HepG2 (cell line): Measurements from ENCODE around the gene SEZ6L. TPM values are rescaled to one million over a fixed set of nuclear protein-coding genes. Genes with fewer than 3 reads are reported as not detected.

Experiments
- ATAC-seq: fragments of 200-7000 bp; cut with Tn5 transposase; 3 replicates; pipeline ENCODE4 v1.9.1; 2020; ENCODE audit warnings: mild to moderate bottlenecking, moderate library complexity
- BruUV-seq: library from RNA; stranded (reverse); fragments of 400-500 nt; replicated peaks from 2 replicates; lab custom pipeline; 2021; lab: Mats Ljungman, UMichigan
- CTCF ChIA-PET: fragments of 300-600 bp; formaldehyde crosslinking; extraction: SDS; loops from one replicate; lab custom pipeline; 2021; ENCODE audit warnings: low total read pairs, inconsistent platforms, low intra/inter-chr PET ratio; lab: Yijun Ruan, JAX
- POLR2A ChIA-PET: fragments of 350-600 bp; sonication (Branson Sonifier 250); formaldehyde crosslinking; loops from one replicate; lab custom pipeline; 2020; ENCODE audit warnings: antibody characterized with exemption, inconsistent platforms; lab: Yijun Ruan, JAX
- DNase-seq: peaks from one replicate; pipeline ENCODE4 v3.0.0-alpha.2; 2015; ENCODE audit warnings: low spot score
- FAIRE-seq: peaks from 3 replicates; lab custom pipeline; 2011; peaks lifted over from hg19 to GRCh38; lab: Jason Lieb, UNC
- H2AFZ ChIP-seq: one replicate; pipeline ENCODE4 v1.6.1; 2011; ENCODE audit warnings: low read length, inconsistent platforms
- H3K27ac ChIP-seq: fragments of 300-600 bp; 3 replicates; pipeline ENCODE4 v1.8.0; 2011; ENCODE audit warnings: mixed run types, mild to moderate bottlenecking, mixed read lengths, low read length, inconsistent platforms; ENCODE audit not compliant: insufficient read depth; ENCODE audit errors: extremely low read length
- H3K27me3 ChIP-seq, 2 experiments: fragments of 200-600 bp in 1 of 2; 2 replicates in 1 of 2; 3 replicates in 1 of 2; pipeline versions ENCODE4 v1.6.0 to v1.8.0; 2011; ENCODE audit warnings: low read length in 2 of 2, mild to moderate bottlenecking in 2 of 2, moderate library complexity in 2 of 2, inconsistent platforms in 1 of 2; ENCODE audit not compliant: insufficient read depth in 2 of 2, control insufficient read depth in 1 of 2
- H3K36me3 ChIP-seq, 2 experiments: fragments of 200-600 bp in 1 of 2; replicated peaks in 1 of 2; 2 replicates in 1 of 2; 3 replicates in 1 of 2; pipeline versions ENCODE4 v1.5.1 to v1.8.0; 2011; ENCODE audit warnings: low read length in 2 of 2, inconsistent platforms in 1 of 2; ENCODE audit not compliant: insufficient read depth in 2 of 2, control insufficient read depth in 1 of 2
- H3K4me1 ChIP-seq: 2 replicates; pipeline ENCODE4 v1.5.1; 2012; ENCODE audit warnings: low read length, inconsistent platforms; ENCODE audit not compliant: insufficient read depth
- H3K4me2 ChIP-seq: 2 replicates; pipeline ENCODE4 v1.6.0; 2011; ENCODE audit warnings: low read depth, low read length, inconsistent platforms
- H3K4me3 ChIP-seq, 3 experiments: fragments of 200-600 bp in 1 of 3; sonication (generic), shearing (Covaris generic) in 1 of 3; replicated peaks in 1 of 3; 2 replicates each; pipeline ENCODE4 v1.5.1; 2011 to 2016; ENCODE audit warnings: low read length in 3 of 3, inconsistent platforms in 2 of 3, low read depth in 2 of 3, mild to moderate bottlenecking in 2 of 3, control low read depth in 1 of 3, mixed read lengths in 1 of 3; ENCODE audit not compliant: insufficient read depth in 1 of 3
- H3K79me2 ChIP-seq: one replicate; pipeline ENCODE4 v1.6.1; 2011; ENCODE audit warnings: low read length, inconsistent platforms; ENCODE audit not compliant: insufficient read depth
- H3K9ac ChIP-seq: 2 replicates; pipeline ENCODE4 v1.6.0; 2011; ENCODE audit warnings: mild to moderate bottlenecking, low read depth, low read length, inconsistent platforms; ENCODE audit not compliant: insufficient read depth
- H3K9me3 ChIP-seq: 2 replicates; pipeline ENCODE4 v1.5.1; 2012; ENCODE audit warnings: mild to moderate bottlenecking, low read length
- H4K20me1 ChIP-seq: 2 replicates; pipeline ENCODE4 v1.6.0; 2011; ENCODE audit warnings: inconsistent platforms, mild to moderate bottlenecking, low read length, moderate library complexity; ENCODE audit not compliant: insufficient read depth
- GLI4 ChIP-seq: sonication (generic); formaldehyde crosslinking; IDR thresholded peaks from 2 replicates; pipeline ENCODE4 v1.5.1; 2020; ENCODE audit warnings: missing genetic modification reagents, mild to moderate bottlenecking, moderate library complexity, borderline replicate concordance
- GMEB2 ChIP-seq: IDR thresholded peaks from 2 replicates; pipeline ENCODE4 v1.6.1; 2016; ENCODE audit warnings: missing biosample characterization, missing genetic modification reagents, low read depth
- HNRNPH1 ChIP-seq: fragments of 200-400 bp; formaldehyde crosslinking; optimal IDR thresholded peaks from 2 replicates; pipeline ENCODE3; 2017; ENCODE audit warnings: mild to moderate bottlenecking, low read depth, low read length
- HOMEZ ChIP-seq: IDR thresholded peaks from 2 replicates; pipeline ENCODE4 v1.6.1; 2016; ENCODE audit warnings: low read depth
- NRL ChIP-seq: sonication (generic); formaldehyde crosslinking; IDR thresholded peaks from 2 replicates; pipeline ENCODE4 v1.5.0; 2020; ENCODE audit warnings: missing genetic modification reagents, mild to moderate bottlenecking, moderate library complexity, borderline replicate concordance
- PAXIP1 ChIP-seq: sonication (generic); formaldehyde crosslinking; conservative IDR thresholded peaks from 2 replicates; pipeline ENCODE4 v1.4.0; 2020; ENCODE audit warnings: mild to moderate bottlenecking, missing genetic modification reagents, moderate library complexity
- TMF1 ChIP-seq: sonication (generic); formaldehyde crosslinking; IDR thresholded peaks from 2 replicates; pipeline ENCODE4 v1.8.1; 2022; ENCODE audit warnings: low read depth, missing genetic modification reagents
- ZFP36L1 ChIP-seq: sonication (generic); formaldehyde crosslinking; IDR thresholded peaks from 2 replicates; pipeline ENCODE4 v1.8.0; 2022; ENCODE audit warnings: mild to moderate bottlenecking, missing genetic modification reagents, moderate library complexity
- WGBS: methylation state at CpG from one replicate; pipeline ENCODE4 v1.1.6; 2017; ENCODE audit warnings: low lambda C conversion rate; 5-methylcytosine and 5-hydroxymethylcytosine counted together
- in situ Hi-C: cut with HindIII; loops from 2 replicates; pipeline ENCODE4 v1.10.0; 2017; ENCODE audit warnings: low pct_unique_long_range_greater_than_20kb; ENCODE audit not compliant: extremely low pct_ligation_motif_present
- intact Hi-C: fragments of 100-400 bp; cut with micrococcal nuclease; formaldehyde crosslinking; loops from one replicate; pipeline ENCODE4 v1.10.0; 2022; ENCODE audit not compliant: unreplicated experiment
- polyA plus RNA-seq, 8 experiments: library from polyadenylated mRNA; depleted of rRNA in 3 of 8; stranded (reverse) in 7 of 8; unstranded in 1 of 8; fragments of >200 nt; fragmentation: Illumina TruSeq in 4 of 8; extraction: Trizol in 4 of 8; gene quantifications; 2 replicates each; pipeline versions ENCODE4 v1.2.1 to v1.2.3, GENCODE V29; 2011 to 2016; ENCODE audit warnings: low read depth in 4 of 8, missing spikeins in 1 of 8, mixed read lengths in 1 of 8; ENCODE audit not compliant: insufficient read depth in 1 of 8
- total RNA-seq, 5 experiments: library from RNA; depleted of rRNA; stranded (reverse); fragments of >200 nt; fragmentation: Illumina TruSeq; extraction: Trizol; gene quantifications; 2 replicates each; pipeline ENCODE4 v1.2.3, GENCODE V29; 2016; ENCODE audit warnings: low read depth in 1 of 5

The SEZ6L gene
- total and polyA plus RNA-seq, 2 of the 13 experiments (the other 11 are each of a cell fraction or from before 2014, with no cell fraction given) = not detected

- Histone ChIP-seq H3K4me3 (no peak overlapping the region), H2AFZ (no peak overlapping the region), H3K9ac (no peak overlapping the region), H3K9me3 (no peaks in the 10 kb centered on the region), H3K79me2 (no peaks in the 10 kb centered on the region), H3K27me3 (peaks cover 2 to 31% of the 10 kb centered on the region in 2 experiments; a peak in 2 of 5 replicates)
- no TSS peak for BruUV-seq
- ChIA-PET POLR2A (no interaction called here), CTCF (no interaction called here)
- DNase-seq = no peak
- TF ChIP-seq GLI4 = no peak
- TF ChIP-seq ZFP36L1 (CRISPR knock-in tag) = no peak
- TF ChIP-seq TMF1 = no peak
- no peak for TF ChIP-seq NRL
- no peak for TF ChIP-seq HNRNPH1
- no peak for TF ChIP-seq PAXIP1 (CRISPR knock-in tag)
- TF ChIP-seq GMEB2 (CRISPR knock-in tag) = no peak
- no peak for TF ChIP-seq HOMEZ
- TF ChIP-seq, all 625 proteins: peak for 0
- intact Hi-C loops = no loop called here
- in situ Hi-C loops = no loop called here
- ATAC-seq = no peak
- 6% methylated on average over 4 of the region's 4 CpGs for WGBS
- Histone ChIP-seq H3K4me1 (no peaks in the 10 kb centered on the region), H4K20me1 (no peaks in the 10 kb centered on the region), H3K4me2 (no peak overlapping the region), H3K27ac (no peak overlapping the region), H3K36me3 (no peaks in the 10 kb centered on the region)
- no peak for FAIRE-seq
Observed at GRCh38 chr22:26416256-26416655, 247.0 kb downstream of the SEZ6L start.
